OCI-LY3 (cell line): Measurements from ENCODE around the gene ADGRV1.

Source experiments
- EZH2phosphoT487 ChIP-seq: fragments of 200-600 bp; shearing (Covaris generic); IDR thresholded peaks from 2 replicates; pipeline ENCODE4 v1.6.1; 2018; ENCODE audit warnings: antibody characterized with exemption, mixed run types, low read depth
- TF ChIP-seq, protein P1 (sequence below): fragments of 200-600, 300-600 bp; sonication (generic); IDR thresholded peaks from 2 replicates; pipeline ENCODE4 v1.5.1; 2014; ENCODE audit warnings: antibody characterized with exemption, low read length, low read depth

DNA sequence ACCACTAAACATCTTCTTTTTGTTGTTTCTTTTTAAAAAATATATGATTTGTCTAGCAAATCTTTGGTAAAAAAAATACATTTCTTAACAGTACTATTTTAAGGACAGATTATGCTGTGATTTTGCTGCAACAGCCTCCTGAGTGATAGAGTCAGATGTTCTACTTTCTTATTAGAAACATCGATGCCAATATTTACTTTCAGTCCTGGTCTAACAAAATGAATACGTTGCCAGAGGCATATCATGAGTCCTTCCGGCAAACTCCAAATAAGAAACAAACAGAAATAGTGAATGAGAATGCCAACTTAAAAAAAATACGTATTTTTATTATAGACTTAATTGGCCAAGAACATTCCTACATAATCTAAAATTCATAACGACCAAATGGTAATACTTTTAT lies 371.5 kb downstream of the ADGRV1 start:
- TF ChIP-seq, protein P1, sequence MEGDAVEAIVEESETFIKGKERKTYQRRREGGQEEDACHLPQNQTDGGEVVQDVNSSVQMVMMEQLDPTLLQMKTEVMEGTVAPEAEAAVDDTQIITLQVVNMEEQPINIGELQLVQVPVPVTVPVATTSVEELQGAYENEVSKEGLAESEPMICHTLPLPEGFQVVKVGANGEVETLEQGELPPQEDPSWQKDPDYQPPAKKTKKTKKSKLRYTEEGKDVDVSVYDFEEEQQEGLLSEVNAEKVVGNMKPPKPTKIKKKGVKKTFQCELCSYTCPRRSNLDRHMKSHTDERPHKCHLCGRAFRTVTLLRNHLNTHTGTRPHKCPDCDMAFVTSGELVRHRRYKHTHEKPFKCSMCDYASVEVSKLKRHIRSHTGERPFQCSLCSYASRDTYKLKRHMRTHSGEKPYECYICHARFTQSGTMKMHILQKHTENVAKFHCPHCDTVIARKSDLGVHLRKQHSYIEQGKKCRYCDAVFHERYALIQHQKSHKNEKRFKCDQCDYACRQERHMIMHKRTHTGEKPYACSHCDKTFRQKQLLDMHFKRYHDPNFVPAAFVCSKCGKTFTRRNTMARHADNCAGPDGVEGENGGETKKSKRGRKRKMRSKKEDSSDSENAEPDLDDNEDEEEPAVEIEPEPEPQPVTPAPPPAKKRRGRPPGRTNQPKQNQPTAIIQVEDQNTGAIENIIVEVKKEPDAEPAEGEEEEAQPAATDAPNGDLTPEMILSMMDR, result no peak
- no peak for TF ChIP-seq EZH2phosphoT487
